Superior temporal gyrus (tissue), 1 donor: ENCODE data around the gene CRTC1.
"Not testable (repeated sequence)": the region's sequence is repeated elsewhere in the genome, so short reads cannot be mapped to it uniquely, and the experiment has no call there.

Source experiments
- DNase-seq: peaks from one replicate; pipeline ENCODE4 v3.0.0-alpha.2; 2016; ENCODE audit errors: extremely low spot score

Gene CRTC1

DNA sequence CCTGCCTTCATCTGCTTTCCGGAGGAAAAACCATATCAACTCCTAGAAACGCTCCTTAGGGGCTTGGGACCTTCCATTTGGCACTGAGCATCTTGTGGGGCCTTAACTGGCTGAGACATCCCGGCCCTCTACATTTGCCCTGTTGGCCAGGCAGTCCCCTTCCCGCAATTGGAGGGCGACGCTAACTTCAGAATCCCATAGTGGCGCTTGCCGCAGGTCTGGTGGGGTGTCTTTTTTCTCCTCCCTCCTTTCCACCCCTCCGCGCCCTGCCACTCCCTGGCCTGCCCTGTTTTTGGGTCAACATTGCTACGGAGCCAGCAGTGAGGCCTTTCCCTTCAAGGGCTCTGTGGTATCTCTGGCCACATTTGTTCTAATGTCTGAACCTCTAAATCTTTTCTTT is 13.6 kb upstream of the CRTC1 start:
- no peak for DNase-seq

DNA sequence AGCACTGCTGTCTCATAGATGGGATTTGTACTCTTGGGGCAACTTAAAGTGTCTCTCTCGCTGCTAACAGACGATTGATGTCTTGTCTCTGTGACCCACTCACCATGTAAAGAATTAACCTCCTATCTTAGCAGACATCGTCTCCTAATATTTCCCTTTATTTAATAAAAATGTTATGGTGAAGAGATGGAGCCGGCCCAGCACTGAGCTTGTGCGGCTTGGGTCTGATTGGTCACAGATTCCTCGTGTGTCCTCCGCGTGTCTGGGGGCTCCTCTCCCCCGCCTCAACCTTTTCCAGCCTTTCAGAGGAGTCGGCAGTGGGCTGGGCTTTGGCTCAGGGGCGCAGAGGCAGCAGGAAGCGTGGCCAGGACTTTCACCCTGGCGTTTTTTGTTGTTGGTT is 13.2 kb upstream of the CRTC1 start:
- no peak for DNase-seq

DNA sequence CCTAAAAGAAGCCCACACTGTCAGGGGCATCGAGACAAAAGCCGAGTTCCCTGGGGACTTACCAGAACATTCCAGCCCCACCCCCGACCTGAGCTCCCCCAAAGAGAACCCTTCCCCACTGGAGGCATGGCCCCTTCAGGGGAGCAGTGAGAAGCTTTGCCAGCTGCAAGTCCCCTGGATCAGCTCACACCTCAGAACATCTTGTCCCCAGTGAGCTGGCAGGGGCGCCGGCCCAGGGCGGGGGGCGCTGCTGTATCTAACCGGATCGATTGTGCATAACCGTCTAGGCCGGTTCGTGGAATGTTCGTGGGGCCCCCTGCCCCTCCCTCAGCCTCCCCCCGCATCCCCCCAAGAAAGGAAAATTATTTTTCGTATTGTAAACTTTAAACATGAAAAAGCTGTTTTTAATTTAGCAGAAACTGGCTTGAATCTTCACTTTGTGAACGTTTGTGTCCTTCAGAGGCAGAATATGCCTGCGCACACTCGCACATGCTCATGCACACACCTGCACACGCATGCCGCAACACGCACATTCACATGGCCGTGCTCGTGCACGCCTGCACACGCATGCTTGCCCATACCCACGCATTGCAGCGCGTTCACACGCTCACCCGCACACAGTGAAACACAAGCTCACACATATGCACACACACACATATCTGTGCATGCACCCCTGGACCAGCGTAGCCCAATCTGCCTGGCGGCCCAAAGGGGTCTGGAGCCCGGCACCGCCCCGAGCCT is 12.0 kb upstream of the CRTC1 start:
- no peak for DNase-seq

DNA sequence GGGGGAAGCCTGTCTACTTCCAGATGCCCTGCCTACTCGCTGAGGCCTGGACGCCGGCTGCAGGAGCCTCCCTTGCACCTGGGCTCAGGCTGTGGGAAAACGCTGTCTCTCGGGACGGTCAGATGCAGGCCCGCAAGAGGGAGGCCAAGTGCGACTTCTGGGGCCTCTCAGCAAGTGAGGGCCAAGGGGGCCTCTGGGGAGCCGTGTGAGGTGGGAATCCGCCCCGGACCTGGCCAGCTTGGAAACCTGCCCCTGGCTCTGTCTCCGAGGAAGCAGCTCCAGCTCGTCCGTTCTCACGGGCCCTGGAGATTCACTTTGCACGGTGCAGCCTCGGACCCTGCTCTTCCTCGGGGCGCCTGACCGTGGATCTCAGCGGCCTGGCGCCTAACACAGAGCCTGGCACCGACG is 11.4 kb upstream of the CRTC1 start:
- DNase-seq: no peak

DNA sequence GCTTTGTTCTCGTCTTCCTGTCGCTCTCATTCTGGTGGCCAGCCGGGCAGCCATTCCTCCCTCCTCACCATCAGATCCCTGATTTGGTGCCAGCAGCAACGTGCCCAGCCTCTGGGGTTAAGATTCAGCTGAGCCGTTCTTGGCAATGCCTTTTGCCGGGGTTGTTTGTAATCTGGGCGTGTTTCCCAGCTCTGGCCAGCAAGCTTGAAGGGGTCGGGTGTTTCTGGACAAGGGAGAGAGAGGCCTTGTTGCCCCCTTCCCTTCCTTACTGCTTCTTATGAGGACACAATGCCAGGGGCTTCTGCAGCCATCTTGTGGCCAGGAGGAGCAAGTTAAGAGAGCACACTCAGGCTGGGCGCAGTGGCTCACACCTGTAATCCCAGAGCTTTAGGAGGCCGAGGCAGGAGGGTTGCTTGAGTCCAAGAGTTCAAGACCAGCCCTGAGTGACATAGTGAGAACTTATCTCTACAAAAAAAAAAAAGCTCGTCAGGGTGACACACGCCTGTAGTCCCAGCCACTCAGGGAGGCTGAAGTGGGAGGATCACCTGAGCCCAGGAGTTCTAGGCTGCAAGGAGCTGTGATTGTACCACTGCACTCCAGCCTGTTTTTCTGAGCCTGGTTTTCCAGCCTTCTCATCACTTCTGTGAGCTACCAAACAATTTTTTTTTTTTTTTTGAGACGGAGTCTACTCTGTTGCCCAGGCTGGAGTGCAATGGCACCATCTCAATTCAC is 10.7 kb upstream of the CRTC1 start:
- DNase-seq: no peak

DNA sequence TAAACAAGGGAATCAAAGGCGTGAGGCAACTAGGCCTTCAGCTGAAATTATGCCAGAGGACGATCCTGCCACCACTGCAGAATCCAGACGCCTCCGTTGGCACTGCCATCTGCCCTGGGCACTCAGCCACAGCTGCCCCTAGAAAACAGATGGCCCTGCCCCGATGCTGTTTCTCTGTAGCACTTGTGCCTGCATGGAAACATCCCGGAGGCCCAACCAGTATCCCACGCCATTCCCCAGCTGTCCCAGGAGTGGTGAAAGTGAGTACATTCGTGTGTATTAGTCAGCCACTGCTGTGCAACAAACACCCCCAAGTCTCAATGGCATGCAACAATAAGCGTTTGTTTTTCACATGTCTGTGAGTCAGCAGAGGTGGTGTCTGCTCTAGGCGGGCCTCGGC is 8.9 kb upstream of the CRTC1 start:
- peak; percentile 61 for DNase-seq

DNA sequence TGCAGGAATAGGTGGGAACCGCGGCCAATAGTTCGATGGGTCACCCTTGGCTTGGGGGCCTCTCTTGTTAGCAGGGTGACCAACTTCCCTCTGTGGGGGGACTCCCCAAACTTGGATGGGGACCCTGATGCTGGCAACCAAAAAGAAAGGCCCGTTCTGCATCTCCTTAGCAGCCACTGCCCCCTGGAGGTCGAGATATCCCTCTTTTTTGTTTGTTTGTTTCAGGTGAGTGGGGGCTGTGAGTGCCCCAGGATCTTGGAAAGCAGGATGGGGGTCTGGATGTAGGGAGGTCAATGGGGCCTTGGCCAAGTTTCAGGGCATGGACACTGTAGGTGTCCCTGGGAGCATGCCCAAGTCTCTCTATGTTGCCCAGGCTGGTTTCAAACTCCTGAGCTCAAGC is 7.7 kb upstream of the CRTC1 start:
- no peak for DNase-seq

DNA sequence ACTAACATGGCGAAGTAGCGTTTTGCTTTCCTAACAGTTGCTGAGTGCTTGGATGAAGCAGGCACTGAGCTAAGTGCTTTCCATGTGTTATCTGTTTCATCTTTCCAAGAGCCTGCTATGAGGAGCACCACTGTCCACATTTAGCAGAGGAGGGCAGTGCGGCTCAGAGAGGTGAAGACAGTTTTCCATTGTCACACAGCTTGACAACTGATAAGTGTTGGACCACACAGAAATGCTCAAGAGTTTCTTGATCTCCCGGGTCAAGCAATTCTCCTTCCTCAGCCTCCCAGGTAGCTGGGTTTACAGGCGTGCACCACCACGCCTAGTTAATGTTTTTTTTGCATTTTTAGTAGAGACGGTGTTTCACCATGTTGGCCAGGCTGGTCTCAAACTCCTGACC is 6.8 kb upstream of the CRTC1 start:
- no peak for DNase-seq

DNA sequence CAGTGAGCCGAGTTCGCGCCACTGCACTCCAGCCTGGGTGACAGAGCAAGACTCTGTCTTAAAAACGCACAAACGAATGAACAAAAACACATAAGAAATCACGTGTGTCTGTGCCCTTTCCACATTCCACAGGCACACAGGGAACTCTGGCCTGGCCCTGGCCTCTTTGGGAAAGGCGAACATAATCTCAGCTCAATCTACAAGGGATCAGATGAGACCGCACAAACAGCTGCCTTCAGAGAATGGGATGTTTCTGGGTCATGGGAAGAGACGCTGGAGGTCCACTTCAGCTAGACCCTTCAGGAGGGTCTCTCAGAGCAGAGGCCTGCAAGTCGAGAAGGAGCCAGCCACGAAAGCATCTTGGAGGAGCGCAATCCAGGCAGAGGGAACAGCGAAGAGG is 6.3 kb upstream of the CRTC1 start:
- DNase-seq: no peak

DNA sequence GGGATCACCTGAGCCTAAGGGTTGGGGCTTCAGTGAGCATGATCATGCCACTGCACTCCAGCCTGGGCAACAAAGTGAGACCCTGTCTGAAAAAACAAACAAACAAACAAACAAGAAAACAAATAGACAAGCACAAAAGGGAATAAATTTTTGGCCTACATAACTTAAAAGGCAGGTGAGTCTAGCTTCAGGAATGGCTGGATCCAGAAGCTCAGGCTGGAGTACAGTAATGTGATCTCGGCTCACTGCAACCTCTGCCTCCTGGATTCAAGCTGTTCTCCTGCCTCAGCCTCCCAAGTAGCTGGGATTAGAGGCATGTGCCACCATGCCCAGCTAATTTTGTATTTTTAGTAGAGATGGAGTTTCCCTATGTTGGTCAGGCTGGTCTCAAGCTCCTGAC is 3.3 kb upstream of the CRTC1 start:
- DNase-seq: not testable (repeated sequence)

DNA sequence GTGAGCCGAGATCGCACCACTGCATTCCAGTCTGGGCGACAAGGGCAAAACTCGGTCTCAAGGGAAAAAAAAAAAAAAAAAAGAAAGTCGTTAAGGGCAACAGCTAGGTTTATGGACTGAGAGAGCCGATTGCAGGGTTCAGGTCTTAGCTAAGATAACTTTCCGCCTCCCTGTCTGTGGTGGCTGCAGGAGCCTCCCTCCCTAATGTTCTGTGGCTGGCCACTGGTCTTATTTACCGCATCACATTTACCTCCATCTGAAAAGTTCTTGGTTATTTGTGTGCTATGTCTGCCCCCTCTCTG is 722 bp upstream of the CRTC1 start:
- DNase-seq: no peak

DNA sequence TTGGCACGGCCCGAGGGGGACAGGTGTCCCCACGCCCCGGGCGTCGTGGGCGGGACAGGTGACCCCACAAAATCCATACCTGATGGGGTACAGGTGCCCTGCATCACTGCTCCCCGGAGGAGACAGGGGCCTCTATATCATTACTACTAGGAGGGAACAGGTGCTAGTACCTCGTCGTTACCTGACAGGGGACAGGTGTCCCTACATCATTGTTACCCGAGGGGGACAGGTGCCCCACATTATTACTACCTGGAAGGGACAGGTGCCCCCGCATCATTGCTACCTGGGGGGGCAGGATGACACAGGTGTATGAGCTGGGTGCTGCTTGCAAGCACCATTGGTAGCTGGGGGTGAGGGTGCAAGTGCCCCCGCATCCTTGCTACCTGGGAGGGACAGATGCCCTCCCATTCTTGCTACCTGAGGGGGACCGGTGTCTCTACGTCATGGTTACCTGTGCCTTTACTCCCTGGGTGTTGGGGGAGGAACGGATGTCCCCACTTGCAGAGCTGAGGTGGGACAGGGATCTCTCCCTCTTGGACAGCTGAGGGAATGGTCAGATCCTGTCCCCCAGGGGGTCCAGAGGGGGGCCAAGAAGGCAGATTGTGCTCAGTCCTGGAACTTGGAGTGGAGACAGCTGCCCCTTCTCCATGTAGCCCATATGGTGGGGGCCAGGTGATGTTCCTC is 620 bp downstream of the CRTC1 start:
- no peak for DNase-seq

DNA sequence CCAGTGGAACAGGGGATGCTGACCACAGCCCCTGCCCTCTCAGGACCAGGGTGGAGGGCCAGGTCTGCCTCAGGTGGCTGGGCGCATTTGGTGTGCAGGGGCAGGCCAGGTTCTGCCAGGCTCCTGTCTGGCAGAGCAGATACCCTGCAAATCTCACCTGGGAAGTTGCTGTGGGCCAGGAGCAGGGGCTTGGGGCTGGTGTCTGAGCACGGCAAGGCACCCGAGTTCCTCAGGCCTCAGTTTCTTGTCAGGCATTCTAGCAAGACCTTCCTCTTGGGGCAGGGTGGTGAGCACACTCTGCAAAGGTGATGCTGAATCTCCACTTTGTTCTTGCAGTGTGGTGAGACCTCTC is 1.1 kb downstream of the CRTC1 start:
- no peak for DNase-seq

DNA sequence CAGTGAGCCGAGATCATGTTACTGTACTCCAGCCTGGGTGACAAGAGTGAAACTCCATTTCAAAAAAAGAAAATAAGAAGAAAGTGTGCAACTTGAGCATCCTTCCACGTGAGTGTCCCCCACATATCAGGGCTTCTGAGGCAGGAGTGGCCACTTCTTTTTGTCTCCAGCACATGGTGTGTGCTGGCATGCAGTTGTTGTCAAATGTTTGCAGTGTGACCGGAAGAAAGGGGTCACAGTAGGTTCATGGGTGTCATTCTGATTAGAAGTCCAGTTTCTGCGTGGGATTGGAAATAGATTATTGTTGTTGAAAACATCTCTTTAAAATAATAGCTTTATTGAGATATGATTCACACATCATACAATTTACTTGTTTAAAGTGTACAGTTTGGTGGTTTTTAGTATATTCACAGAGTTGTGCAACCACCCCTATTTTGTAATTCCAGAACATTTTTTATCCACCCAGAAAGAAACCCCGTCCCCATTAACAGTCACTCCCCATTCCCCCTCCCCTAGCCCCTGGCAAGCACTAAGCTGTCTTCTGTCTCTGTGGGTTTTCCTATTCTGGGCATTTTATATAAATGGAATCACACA is 2.2 kb downstream of the CRTC1 start:
- no peak for DNase-seq

DNA sequence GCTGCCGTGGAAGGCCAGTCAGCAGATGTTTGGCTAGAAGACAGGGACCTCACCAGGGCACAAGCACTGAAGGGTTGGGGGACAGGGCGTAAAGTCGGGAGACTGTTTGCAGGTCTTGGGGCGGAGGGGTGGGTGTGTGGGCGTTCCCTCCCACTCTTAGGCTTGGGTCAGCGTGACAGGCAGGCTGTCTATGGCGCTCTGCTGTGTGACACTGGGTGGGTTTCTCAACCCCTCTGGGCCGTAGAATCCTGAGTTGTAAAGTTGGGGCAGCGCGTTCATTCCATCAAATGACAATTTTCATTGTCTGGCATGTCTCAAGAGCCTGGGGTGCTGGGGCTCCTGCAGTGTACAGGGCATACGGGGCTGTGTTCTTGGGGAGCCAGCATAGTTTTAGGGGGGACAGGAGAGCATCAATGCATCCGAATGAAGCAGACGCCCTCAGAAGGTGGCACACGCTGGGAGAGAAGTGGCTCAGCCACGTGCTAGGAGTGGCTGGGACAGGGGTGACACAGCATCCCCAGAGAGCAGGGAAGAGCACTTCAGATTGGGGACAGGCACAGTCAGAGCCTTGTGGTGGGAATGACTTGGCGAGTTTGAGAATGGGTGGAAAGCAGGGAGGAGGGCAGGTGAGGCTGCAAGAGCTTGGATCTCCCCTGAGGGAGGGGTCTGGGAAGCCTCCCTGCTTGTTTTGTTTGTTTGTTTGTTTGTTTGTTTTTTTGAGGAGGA is 4.4 kb downstream of the CRTC1 start:
- no peak for DNase-seq

DNA sequence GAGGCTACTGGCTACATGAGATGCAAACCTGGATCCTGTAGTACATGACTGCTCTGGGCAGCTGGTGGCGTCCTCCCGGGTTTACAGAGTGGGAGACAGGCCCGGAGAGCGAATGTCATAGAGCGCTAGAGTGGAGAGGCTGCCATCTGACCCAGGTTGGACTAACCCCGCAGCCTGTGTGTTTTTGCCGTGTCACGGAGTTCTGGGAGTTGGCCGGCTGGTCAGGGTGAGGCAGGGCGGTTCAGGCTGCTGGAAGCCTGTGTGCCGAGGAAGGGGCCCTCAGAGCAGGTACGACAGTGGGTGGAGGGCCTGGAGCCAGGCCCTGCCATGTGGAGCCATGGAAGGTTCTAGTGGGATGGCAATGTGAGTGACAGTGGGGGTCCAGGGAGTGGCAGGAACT is 12.5 kb downstream of the CRTC1 start:
- DNase-seq: no peak

DNA sequence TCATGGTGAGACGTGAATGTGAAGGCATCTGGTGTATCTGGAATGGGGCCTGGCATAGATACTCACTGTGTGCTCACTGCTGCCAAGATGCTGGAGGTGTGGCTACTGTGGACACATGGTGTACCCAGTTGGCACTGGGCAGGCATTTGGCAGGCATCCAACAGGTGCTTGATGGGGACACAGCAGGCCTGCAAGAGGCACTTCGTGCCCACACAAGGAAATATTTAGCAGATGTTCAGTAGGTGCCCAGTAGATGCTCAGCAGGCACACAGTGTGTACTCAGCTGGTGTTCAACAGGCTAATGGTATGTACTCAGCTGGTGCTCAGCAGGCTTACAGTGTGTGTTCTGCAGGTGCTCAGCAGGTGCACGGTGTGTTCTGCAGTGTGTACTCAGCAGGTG is 14.2 kb downstream of the CRTC1 start:
- no peak for DNase-seq

DNA sequence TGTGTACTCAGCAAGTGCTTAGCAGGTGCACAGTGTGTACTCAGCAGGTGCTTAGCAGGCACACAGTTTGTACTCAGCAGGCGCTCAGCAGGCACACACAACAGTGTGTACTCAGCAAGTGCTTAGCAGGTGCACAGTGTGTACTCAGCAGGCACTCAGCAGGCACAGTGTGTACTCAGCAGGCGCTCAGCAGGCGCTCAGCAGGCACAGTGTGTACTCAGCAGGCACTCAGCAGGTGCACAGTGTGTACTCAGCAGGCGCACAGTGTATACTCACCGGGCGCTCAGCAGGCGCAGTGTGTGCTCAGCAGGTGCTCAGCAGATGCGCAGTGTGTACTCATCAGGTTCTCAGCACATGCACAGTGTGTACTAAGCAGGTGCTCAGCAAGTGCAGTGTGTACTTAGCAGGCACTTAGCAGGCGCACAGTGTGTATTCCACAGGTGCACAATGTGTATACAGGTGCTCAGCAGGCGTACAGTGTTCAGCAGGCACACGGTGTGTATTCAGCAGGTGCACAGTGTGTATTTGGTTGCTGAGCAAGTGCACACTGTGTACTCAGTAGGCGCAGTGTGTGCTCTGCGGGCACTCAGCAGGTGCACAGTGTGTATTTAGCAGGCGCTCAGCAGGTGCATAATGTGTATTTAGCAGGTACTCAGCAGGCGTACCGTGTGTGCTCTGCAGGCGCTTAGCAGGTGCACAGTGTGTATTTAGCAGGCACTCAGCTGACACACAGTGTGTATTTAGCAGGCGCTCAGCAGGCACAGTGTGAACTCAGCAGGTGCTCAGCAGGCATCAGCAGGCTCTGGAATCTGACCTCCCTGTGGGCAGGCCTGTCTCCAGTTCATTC is 15.1 kb downstream of the CRTC1 start:
- no peak for DNase-seq

DNA sequence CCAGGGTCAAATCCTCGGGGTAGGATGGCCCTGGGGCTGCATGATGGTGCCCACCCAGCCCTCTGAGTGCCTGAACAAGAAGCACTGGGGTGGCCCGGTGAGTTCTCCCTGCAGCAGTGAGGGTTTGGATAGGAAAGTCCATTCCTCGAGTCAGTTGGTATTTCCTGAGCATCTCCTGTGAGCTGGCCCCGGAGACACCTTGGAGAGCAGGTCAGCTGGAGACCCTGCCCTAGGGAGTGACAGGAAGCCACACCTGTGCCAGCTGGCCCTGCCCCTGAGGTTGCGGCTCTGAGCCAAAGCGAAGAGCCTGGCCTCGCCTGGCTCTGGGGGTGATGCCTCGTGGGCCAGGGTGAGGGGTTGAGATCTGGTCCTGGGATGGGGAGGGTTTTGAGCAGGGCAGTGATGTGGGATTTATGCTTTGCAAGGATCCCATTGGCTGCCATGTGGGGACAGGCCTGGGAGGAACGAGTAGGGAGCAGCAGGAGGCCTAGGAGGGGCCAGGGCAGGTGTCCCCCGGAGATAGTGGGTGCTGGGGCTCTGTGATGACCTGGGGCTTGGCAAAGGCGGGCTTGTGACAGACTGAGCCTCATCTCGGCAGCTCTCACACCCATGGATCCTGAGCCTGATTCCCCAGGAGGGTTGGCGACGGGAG is 16.0 kb downstream of the CRTC1 start:
- DNase-seq: no peak

DNA sequence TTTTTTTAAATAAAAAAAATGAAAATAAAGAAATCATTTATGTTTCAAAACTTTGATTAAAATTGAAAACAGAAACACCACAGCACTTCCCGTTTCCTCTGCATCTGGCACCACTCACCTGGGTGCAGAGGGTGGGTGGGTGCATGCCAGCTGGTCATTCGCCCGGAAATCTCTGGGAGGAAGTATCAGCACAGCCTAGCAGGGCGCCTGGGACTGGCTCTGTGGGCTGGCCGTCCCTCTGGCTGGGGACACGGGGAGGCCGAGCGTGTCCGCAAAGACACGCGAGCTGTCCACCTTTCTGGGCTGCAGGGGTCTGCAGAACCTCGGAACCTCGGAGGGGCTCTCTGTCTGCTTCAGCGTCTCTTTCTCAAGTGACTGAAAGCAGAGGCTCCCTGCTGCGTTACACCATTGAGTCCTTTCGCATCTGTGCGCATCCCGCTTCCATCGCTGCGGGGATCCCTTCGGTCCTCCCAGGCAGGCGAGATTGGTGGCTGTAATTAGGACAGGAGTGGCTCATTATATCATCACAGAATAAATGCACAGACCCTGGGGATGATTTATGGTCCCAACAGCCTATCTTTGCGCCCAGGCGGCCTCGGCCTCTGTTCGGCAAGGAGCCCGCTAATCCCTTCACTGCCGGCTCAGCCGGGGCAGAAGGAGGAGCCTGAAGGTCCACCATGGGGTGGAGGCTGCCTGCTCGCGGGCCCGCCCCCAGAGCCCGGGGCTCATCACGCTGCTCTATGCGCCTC is 17.2 kb downstream of the CRTC1 start:
- DNase-seq: peak; percentile 50
